ENCODE data around the gene SMAD9. TPM values are rescaled to one million over a fixed set of nuclear protein-coding genes. Genes with fewer than 3 reads are reported as not detected.

SMAD9 gene
- total RNA-seq, result 1 to 10 TPM in 4 of 6 experiments, under 1 TPM in 2; 0.80 to 1.5 (median 1.3) TPM
- long read RNA-seq, result 0 reads

DNA sequence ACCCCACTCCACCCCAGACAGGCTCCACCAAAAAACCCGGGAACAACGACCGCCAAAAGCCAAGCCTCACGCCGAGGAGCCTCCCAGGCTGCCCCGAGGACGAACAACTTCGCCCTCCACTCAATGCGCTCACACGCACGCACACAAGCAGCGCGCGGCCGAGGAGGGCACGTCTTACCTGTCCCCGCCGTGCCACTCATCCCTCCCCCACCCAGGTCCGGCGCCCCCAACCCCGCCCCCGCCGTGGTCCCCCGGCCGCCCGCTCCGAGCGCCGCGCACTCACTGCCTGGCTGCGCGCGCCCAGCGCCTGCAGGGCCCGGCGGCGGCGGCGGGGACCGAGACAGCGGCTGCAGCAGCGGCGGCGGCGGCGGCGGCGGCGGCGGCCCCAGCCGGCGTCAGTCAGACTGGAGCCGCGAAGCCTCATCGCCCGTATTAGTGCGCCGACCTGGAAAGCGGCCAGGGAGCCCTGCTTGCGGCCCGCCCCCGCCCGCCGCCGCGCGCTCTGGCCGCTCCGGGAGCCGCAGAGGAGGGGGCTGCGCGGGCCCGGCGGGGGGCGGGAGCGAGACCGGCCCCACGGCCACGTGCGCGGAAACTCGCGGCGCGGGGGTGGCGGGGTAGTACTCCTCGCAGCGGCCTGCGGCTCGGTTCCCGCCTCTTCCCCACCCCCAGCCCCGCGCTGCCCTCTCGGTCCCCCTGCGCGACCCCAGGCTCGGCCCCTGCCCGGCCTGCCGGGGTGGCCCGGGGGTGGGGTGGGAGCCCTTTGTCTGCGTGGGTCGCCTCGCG, at the start of gene SMAD9:
Gene SMAD9 (minus strand): TSS at position 406 of the 783 bp plus-strand sequence. CDS start 40,549 bp downstream, outside the sequence.
- no peak for TF ChIP-seq POLR2A (IDR thresholded peaks at IDR 0.05)
- TF ChIP-seq, protein P1, sequence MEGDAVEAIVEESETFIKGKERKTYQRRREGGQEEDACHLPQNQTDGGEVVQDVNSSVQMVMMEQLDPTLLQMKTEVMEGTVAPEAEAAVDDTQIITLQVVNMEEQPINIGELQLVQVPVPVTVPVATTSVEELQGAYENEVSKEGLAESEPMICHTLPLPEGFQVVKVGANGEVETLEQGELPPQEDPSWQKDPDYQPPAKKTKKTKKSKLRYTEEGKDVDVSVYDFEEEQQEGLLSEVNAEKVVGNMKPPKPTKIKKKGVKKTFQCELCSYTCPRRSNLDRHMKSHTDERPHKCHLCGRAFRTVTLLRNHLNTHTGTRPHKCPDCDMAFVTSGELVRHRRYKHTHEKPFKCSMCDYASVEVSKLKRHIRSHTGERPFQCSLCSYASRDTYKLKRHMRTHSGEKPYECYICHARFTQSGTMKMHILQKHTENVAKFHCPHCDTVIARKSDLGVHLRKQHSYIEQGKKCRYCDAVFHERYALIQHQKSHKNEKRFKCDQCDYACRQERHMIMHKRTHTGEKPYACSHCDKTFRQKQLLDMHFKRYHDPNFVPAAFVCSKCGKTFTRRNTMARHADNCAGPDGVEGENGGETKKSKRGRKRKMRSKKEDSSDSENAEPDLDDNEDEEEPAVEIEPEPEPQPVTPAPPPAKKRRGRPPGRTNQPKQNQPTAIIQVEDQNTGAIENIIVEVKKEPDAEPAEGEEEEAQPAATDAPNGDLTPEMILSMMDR (IDR thresholded peaks at IDR 0.05), result no peak
- Histone ChIP-seq H3K36me3 (no peaks in the 10 kb centered on the region), H3K27ac (no peak within 1 kb of the TSS), H3K27me3 (no peaks in the 10 kb centered on the region), H3K4me3 (peak within 1 kb of the TSS; percentile 35 to 50 (median 40)), H3K9me3 (no peaks in the 10 kb centered on the region), H3K4me1 (peaks cover 0 to 11% (median 0%) of the 10 kb centered on the region in 4 donors)
- peak; percentile 67 to 71 (median 70) for ATAC-seq
- no CpG with 5 or more reads among the region's 104 CpGs for WGBS (ENCODE audit: insufficient coverage, low coverage, low lambda C conversion rate, missing lambda C conversion rate)
- intact Hi-C loops (cut with DNase I), result no loop called here
- peak; percentile 69 to 77 (median 72) for DNase-seq

DNA sequence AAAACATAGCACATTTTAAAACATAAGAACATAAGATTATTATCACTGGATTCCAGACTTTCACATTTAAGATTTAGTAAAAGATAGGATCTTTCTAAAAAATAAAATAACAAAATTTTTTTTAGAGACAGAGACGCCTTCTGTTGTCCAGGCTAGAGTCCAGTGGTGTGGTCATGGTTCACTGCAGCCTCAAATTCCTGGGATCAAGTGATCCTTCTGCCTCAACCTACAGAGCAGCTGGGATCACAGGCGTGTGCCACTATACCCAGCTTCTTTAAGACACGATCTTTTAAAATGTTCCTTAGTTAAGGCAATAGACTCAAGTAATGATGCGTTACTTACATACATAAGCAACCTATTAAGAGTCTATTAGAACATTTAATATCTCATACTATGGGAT, 46.4 kb upstream of the SMAD9 start:
- H3K4me1 ChIP-seq, result no peaks in the 10 kb centered on the region
- 100% methylated on average over 4 of the region's 4 CpGs for WGBS (ENCODE audit: insufficient coverage, low coverage, low lambda C conversion rate, missing lambda C conversion rate)
- DNase-seq (no peak), ATAC-seq (no peak)
- no peaks in the 10 kb centered on the region for H3K9me3 ChIP-seq
- intact Hi-C loops (cut with DNase I), result no loop called here
- TF ChIP-seq, protein P1 (IDR thresholded peaks at IDR 0.05), result no peak
- no peaks in the 10 kb centered on the region for H3K27me3 ChIP-seq
- H3K36me3 ChIP-seq, result peaks cover 0 to 28% (median 16%) of the 10 kb centered on the region in 4 donors
- no peak overlapping the region for H3K4me3 ChIP-seq
- H3K27ac ChIP-seq, result no peak overlapping the region

DNA sequence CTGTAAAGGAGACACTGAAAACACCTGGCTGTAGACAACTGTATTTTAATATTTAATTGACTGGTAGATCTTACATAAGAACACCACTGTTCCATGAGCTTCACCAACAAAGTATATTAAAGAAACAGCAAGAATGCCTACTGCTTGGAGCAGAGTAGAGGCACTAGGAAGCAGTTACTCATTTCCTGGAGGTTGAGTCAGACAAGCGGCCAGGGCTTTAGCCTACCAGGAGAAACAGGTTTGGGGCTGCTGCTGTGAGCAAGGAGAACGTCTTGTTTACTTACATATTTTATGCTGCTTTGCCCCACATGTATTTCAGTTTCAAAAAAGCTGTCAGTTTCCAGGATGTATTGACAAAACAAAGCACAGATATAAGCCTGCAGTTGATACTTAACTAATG, 45.7 kb upstream of the SMAD9 start:
- WGBS (ENCODE audit: insufficient coverage, low coverage, low lambda C conversion rate, missing lambda C conversion rate), result 82% methylated on average over 2 of the region's 2 CpGs
- H3K4me1 ChIP-seq, result no peaks in the 10 kb centered on the region

DNA sequence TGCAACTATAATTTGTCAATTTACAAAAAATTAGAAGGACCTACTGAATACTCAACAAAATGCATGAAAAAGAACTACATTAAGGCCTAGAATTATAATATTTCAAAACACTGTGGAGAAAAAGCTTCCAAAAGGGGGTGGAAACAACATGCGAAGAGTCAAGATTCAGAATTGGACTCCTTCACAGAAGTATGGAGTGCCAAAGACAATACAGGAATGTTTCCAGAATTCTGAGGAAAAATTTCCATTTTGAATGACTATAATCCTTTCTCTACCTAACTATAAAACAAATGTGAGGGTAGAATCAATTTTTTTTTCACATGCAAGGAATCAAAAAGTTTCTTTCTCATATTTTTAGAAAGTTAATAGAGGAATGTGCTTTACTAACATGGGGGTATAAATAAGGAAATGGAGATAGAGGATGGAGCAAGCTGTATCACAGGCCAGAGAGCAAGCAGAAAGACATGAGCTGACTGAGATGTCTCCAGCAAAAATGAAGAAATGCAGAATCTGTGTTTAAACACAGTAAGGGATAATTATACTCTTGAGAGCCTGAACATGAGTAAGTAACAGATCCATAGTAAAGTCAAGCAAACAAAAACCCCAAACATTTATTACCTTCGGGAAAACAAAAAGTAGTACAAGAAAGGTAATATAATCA, 39.5 kb upstream of the SMAD9 start:
- peaks cover 0 to 16% (median 8%) of the 10 kb centered on the region in 4 donors for H3K36me3 ChIP-seq
- intact Hi-C loops (cut with DNase I), result no loop called here
- no peak for DNase-seq
- no peak for TF ChIP-seq POLR2A (IDR thresholded peaks at IDR 0.05)
- TF ChIP-seq, protein P1 (IDR thresholded peaks at IDR 0.05), result no peak
- WGBS (ENCODE audit: insufficient coverage, low coverage, low lambda C conversion rate, missing lambda C conversion rate), result 86% methylated on average over 2 of the region's 2 CpGs
- H3K4me1 ChIP-seq, result no peaks in the 10 kb centered on the region
- H3K4me3 ChIP-seq, result no peak overlapping the region
- H3K27me3 ChIP-seq, result no peaks in the 10 kb centered on the region
- H3K9me3 ChIP-seq, result no peaks in the 10 kb centered on the region
- no peak overlapping the region for H3K27ac ChIP-seq
- ATAC-seq, result no peak

More for the DNA sequence above, 45.7 kb upstream of the SMAD9 start:
- no peak for ATAC-seq
- H3K27ac ChIP-seq, result no peak overlapping the region
- H3K36me3 ChIP-seq, result peaks cover 0 to 33% (median 17%) of the 10 kb centered on the region in 4 donors
- intact Hi-C loops (cut with DNase I), result no loop called here
- H3K4me3 ChIP-seq, result no peak overlapping the region
- no peak for DNase-seq
- no peaks in the 10 kb centered on the region for H3K9me3 ChIP-seq
- H3K27me3 ChIP-seq, result no peaks in the 10 kb centered on the region
- no peak for TF ChIP-seq POLR2A (IDR thresholded peaks at IDR 0.05)
- TF ChIP-seq, protein P1 (IDR thresholded peaks at IDR 0.05), result no peak

Measured in right lobe of liver (tissue), 6 donors.